ENCODE data around the gene LITAFD. TPM values are rescaled to one million over a fixed set of nuclear protein-coding genes. Genes with fewer than 3 reads are reported as not detected.
A peak's percentile ranks its signal among the peaks of the same experiment; 100 is the strongest.

The LITAFD gene
- total and polyA plus RNA-seq, 2 of the 4 experiments (the other 2 are of a cell fraction): not detected

DNA sequence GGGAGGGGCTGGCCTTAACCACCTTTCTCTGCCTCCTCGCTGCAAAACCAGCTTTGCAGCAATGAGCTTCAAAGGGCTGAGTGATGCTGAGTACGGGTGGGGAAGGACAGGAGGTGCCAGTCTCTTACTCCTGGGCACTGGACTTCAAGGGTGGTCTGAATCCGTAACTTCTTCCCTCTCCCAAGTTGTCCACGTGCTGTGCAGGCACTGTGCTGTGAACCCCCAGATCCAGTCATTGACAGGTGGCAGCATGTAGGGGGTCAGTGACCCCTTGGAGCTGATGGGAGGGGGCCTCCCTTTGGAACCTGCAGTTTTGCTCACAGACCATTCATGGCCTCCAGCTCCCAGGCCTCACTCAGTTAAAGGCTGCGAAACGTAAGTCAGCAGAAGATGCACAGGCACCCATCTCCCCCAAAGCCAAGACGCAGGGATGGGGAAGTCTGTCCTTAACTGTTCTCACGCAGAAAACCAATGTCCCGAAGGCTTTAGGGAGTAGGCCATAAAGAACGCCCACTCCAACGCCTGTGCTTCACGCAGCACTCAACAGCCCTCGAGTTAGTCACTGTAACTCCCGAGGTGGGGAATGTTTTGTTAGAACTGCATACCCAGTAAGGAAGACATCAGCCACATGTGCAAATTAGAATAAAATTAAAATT is 7.9 kb downstream of the LITAFD start:
- Histone ChIP-seq H2BK5ac (ENCODE audit: low read depth, low read length, poor library complexity, severe bottlenecking) (no peak overlapping the region), H3K79me1 (ENCODE audit: low read depth in 1 of 2, low read length in 2 of 2) (peaks cover 21 to 68% of the 10 kb centered on the region in 2 experiments; a peak in 3 of 4 replicates), H3K23ac (ENCODE audit: low read depth, low read length) (no peak overlapping the region), H3K4me3 (ENCODE audit: insufficient read depth, low read depth, low read length) (no peak overlapping the region), H3K4me2 (ENCODE audit: low read depth, low read length) (no peak overlapping the region), H3K9me1 (ENCODE audit: insufficient read depth, low read length) (peaks cover 30% of the 10 kb centered on the region), H2AK9ac (replicated peaks; ENCODE audit: low read depth, low read length, poor library complexity) (no peak overlapping the region), H4K91ac (ENCODE audit: insufficient read depth, low read depth, low read length) (no peak overlapping the region), H4K8ac (ENCODE audit: low read depth in 2 of 2, low read length in 2 of 2) (no peak overlapping the region), H3K4ac (ENCODE audit: low read depth, low read length) (no peak overlapping the region), H3K56ac (ENCODE audit: extremely low read depth, insufficient read depth, low read length) (no peak overlapping the region), H2BK15ac (ENCODE audit: low read depth, low read length) (no peak overlapping the region), H3K14ac (replicated peaks; ENCODE audit: low read depth, low read length) (no peak overlapping the region), H2AFZ (replicated peaks; ENCODE audit: low read length, poor library complexity) (peak overlapping the region; percentile 44), H3K36me3 (ENCODE audit: control insufficient read depth, insufficient read depth, low read length) (peaks cover 43% of the 10 kb centered on the region), H2BK20ac (ENCODE audit: low read depth, low read length) (no peak overlapping the region), H3K27ac (ENCODE audit: insufficient read depth, low read length) (no peak overlapping the region), H2BK120ac (ENCODE audit: low read depth, low read length) (no peak overlapping the region), H4K5ac (ENCODE audit: low read depth, low read length) (no peak overlapping the region), H2AK5ac (ENCODE audit: low read depth, low read length) (no peak overlapping the region), H3K9ac (ENCODE audit: low read depth, low read length) (no peak overlapping the region), H3K18ac (ENCODE audit: low read depth, low read length) (no peak overlapping the region), H4K20me1 (ENCODE audit: insufficient read depth, low read length) (peaks cover 32% of the 10 kb centered on the region), H3K9me3 (ENCODE audit: control insufficient read depth, insufficient read depth, low read length) (no peaks in the 10 kb centered on the region), H3K27me3 (ENCODE audit: control insufficient read depth, insufficient read depth, low read length) (no peaks in the 10 kb centered on the region), H3K4me1 (ENCODE audit: control insufficient read depth, insufficient read depth, low read length) (peaks cover 20% of the 10 kb centered on the region)
- WGBS, 2 experiments (ENCODE audit: extremely low coverage in 2 of 2, insufficient read length in 1 of 2): no CpG with 5 or more reads among the region's 14 CpGs
- CTCF ChIA-PET: no interaction called here
- POLR2A ChIA-PET (ENCODE audit: unreplicated experiment): no interaction called here
- intact Hi-C loops (cut with micrococcal nuclease): loop anchor here (5.0 to 10.0 kb wide), 2 partner anchors 55 to 117 kb away; no protein-coding TSS in a partner anchor
- ATAC-seq (ENCODE audit: low read depth) (no peak), DNase-seq (no peak)
- no TSS peak for BruUV-seq (replicated peaks)
- dilution Hi-C loops (cut with HindIII; ENCODE audit: low sequenced_read_pairs, unreplicated experiment): no loop called here
- in situ Hi-C loops (cut with MboI; ENCODE audit: low sequenced_read_pairs): no loop called here
- TF ChIP-seq NFE2L2 (IDR thresholded peaks at IDR 0.05; ENCODE audit: low read depth, low read length) (no peak), FOS (IDR thresholded peaks at IDR 0.05; ENCODE audit: low read depth, low read length) (no peak), RAD21 (IDR thresholded peaks at IDR 0.05; ENCODE audit: low read length) (no peak), POLR2A (IDR thresholded peaks at IDR 0.05; ENCODE audit: low read depth, low read length) (no peak), RCOR1 (IDR thresholded peaks at IDR 0.05; ENCODE audit: insufficient replicate concordance, low read length) (no peak), CHD1 (IDR thresholded peaks at IDR 0.05; ENCODE audit: low read depth, low read length) (no peak), RFX5 (IDR thresholded peaks at IDR 0.05; ENCODE audit: low read depth, low read length) (no peak), CEBPB (IDR thresholded peaks at IDR 0.05; ENCODE audit: low read depth, low read length) (no peak), MAFK (IDR thresholded peaks at IDR 0.05; ENCODE audit: low read depth, low read length) (no peak)
